Measurements from ENCODE around the gene DBF4.
A peak's percentile ranks its signal among the peaks of the same experiment; 100 is the strongest.
"Not testable (repeated sequence)": the region's sequence is repeated elsewhere in the genome, so short reads cannot be mapped to it uniquely, and the experiment has no call there.

Gene DBF4

GRCh38 chr7:87876040-87876868 lies at the start of gene DBF4, which contains the start of gene SLC25A40:
Gene DBF4 (plus strand): TSS chr7:87876493. CDS start chr7:87876733, 240 bp downstream.
Gene SLC25A40 (minus strand): TSS chr7:87876360. CDS start chr7:87858727, 17,633 bp downstream.
- peak; percentile 93 for DNase-seq (ENCODE audit: low read depth)

- not testable (repeated sequence) for DNase-seq (ENCODE audit: low read depth)
These were observed 47.9 kb upstream of the DBF4 start for GRCh38 chr7:87828383-87828782.

DNA sequence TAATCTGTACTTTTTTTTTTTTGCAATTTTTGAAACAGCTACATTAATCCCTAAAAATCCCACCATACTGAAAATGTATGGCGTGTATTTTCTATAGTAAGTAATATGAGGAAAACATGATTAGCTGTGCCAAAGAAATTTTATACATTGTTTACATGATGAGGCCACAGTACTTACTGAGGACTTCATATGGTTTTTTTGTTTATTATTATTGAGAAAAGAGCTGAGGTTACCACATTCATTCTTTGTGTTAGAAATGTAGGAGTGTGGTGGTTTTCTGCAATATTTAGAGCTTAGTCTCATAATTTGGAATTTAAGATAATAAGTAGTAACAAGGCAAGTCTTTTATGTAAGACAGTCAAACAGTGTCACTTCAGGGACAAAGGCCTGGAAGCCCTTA lies 45.2 kb upstream of the DBF4 start:
- no peak for DNase-seq (ENCODE audit: low read depth)

DNA sequence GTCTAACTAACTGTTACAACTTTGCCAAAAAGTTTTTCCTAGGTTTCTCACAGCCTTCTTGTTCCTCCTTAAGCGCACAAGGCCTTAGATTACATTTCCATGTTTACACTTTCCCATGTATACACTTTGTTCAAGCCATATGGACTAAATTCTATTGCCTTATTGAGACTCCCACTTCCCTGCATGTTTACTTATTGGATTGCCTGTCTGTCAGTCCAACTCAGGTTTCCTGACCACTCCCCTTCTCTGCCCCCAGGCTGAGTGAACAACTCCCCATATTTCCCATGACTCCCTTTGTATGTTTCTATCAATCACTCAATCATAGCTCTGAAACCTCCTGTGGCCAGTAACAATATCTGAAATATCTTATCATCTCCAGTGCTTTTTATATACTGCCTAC lies 43.2 kb upstream of the DBF4 start:
- DNase-seq (ENCODE audit: low read depth) = peak; percentile 2

DNA sequence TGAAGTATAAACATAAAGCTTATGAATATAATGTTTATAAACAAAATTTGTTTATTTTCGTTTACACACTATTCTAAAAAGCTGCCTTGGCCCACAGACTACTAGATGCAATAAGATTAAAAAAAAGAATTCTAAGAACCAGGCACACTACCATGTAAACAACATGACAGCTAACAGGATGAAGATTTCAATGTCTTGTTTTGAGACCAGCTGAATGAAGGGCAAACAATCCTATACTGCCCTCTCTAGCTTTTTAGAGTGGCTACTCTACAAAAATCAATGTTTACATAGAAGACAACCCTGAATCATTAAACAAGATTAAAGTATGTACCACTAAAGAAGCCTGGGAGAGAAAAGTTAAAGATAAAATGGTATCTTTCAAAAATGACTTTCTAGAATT lies 38.7 kb upstream of the DBF4 start:
- DNase-seq (ENCODE audit: low read depth) = no peak

GRCh38 chr7:87850836-87851593 lies 25.3 kb upstream of the DBF4 start:
- DNase-seq (ENCODE audit: low read depth) = peak; percentile 44

- DNase-seq (ENCODE audit: low read depth) = no peak
These were observed 24.0 kb upstream of the DBF4 start for GRCh38 chr7:87852306-87852705.

- peak; percentile 62 for DNase-seq (ENCODE audit: low read depth)
These were observed 22.9 kb upstream of the DBF4 start for GRCh38 chr7:87853237-87853864.

DNA sequence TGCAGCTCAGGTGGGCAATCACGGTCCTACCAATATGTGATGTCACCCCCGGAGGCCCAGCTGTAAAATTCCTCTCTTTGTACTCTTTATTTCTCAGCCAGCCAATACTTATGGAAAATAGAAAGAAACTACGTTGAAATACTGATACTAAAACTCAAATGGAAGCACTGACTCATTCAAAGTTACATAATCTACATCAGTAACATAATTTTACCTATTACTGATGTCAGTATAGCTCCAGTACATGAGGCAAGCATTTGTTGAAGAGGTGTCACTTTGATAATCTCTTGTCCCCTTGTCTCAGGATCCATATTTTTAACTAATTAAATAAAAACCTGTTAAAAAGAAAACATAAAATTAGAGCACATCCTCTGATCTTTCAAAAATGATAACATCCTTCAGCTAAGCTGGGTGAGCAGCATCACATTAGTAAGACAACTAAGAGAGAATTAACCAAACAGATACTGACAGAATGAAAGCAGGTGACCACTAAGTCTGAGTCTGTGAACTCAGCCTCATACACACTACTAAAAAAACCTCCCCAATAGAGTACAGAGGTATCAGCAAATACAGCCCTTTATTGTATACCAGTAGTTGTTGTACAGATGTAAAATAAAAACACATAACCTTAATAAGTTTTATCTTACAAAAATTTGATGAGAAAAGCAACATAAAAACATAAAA lies 17.7 kb upstream of the DBF4 start:
- no peak for DNase-seq (ENCODE audit: low read depth)

DNA sequence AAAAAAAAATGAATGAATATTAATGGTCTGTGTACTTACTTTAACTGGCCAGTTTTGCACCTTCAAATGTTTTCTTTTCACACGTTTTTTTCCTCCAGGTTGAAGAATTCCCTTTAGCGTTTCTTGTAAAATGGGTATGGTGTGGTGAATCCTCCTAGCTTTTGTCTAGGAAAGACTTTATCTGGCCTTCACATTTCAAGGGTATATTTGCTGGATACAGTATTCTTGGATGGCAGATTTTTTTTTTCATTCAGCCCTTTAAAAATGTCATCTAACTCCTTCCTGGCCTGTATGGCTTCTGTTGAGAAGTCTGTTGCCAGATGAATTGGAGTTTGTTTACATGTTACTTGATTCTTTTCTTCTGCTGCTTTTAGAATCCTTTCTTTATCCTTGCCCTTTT lies 10.2 kb upstream of the DBF4 start:
- no peak for DNase-seq (ENCODE audit: low read depth)

GRCh38 chr7:87866533-87866932 lies 9.8 kb upstream of the DBF4 start:
- DNase-seq (ENCODE audit: low read depth) = not testable (repeated sequence)

GRCh38 chr7:87870471-87870870 lies 5.8 kb upstream of the DBF4 start:
- no peak for DNase-seq (ENCODE audit: low read depth)

DNA sequence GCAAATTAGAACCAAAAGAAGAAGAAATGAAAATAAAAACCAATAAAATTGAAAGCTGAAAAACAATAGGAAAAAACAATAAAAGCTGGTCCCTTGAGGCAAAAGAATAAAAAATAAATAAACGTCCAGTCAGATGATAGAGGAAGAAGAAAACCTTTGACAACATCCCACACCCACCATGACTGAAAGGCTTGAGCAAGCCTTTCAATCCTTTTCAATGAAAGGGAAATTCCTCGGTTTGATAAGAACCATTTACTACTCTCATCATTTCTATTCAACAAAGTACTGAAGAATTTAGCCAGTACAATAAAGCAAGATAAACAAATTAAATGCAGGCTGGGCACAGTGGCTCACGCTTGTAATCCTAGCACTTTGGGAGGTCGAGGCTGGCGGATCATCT lies 3.9 kb upstream of the DBF4 start:
- DNase-seq (ENCODE audit: low read depth) = no peak

DNA sequence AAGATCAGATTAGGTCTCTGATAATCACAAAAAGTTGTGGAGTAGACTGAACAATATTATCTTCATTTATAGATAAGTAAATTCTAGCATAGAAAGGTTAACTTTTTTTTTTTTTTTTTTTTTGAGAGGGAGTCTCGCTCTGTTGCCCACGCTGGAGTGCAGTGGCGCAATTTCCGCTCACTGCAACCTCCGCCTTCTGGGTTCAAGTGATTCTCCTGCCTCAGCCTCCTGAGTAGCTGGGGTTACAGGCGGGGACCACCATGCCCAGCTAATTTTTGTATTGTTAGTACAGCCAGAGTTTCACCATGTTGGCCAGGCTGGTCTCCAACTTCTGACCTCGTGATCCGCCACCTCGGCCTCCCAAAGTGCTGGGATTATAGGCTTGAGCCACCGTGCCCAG lies 3.0 kb upstream of the DBF4 start:
- not testable (repeated sequence) for DNase-seq (ENCODE audit: low read depth)

DNA sequence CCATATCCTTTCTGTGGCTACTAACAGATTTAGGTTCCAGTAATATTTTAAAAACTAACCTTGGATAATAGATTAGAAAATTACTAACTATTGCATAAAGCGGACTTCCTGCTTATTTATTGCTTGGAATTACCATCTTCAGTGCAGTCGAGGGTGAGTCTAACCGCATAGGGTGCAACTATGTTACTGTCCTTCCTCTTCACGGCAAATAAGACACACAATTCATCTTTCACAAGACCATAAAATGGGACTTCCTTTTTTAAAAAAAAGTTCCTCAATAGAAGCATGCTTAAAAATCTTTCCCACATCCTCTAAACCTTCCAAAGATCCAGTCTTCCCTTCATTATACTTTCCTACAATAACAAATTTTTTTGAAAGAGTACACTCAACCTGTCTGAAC lies 2.2 kb upstream of the DBF4 start:
- DNase-seq (ENCODE audit: low read depth) = no peak

DNA sequence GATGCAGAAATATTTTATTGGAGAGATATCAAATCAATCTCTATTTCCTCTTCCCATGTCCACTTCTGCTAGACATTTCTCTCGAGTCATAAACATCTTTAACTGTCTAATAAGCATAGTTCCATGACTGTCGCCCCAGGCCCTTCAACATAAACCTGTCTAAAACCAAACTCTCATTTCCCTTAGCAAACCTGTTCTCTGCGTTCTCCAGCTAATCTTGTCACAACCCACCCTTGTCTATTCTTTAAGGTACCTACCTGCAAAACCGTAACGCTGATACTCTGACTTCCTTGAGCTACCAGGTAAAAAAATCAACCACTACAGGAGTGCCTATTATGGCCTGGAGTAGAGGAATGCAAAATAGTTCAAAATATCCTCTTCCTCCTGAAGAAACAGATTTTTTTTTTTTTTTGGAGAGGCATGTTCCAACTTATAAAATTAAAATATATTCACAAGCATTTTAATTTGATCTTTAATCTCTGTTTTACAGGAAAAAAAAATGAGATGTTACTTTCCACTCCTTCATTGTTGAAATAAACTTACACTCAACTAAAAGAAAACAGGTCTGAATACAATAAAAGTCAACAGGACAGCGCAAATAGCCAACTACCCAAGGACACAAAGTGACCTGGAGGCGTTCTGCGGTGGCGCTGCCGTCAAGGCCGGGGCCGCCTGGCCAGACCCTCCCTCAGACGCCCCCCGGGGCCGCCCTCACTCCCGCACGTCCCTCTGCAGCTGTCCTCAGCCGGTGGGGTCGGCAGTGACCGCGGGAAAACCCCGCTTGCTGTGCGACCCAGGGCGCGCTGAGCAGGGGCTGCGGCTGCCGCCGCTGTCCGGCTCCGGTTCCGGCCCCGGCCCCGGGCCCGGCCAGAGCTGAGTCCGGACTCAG lies 898 bp upstream of the DBF4 start:
- DNase-seq (ENCODE audit: low read depth) = peak; percentile 16

DNA sequence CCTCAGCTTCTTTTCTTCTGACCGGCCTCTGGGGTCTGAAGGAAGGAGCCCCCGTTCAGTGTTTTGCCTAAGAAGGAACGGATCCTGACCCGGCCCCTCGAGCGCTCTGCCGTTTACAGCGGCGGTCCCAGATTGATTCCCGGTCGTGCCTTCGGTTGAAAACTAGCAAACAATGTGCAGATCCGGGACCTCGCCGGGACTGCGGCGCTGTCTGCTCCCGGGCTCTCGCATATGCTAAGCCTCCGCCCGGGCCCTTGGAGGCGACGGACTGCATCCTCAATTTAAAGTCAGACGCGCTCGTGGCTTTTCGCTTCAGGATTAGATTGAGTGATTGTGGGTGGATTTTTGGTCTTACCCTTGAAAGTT lies 559 bp downstream of the DBF4 start:
- DNase-seq (ENCODE audit: low read depth) = peak; percentile 63

DNA sequence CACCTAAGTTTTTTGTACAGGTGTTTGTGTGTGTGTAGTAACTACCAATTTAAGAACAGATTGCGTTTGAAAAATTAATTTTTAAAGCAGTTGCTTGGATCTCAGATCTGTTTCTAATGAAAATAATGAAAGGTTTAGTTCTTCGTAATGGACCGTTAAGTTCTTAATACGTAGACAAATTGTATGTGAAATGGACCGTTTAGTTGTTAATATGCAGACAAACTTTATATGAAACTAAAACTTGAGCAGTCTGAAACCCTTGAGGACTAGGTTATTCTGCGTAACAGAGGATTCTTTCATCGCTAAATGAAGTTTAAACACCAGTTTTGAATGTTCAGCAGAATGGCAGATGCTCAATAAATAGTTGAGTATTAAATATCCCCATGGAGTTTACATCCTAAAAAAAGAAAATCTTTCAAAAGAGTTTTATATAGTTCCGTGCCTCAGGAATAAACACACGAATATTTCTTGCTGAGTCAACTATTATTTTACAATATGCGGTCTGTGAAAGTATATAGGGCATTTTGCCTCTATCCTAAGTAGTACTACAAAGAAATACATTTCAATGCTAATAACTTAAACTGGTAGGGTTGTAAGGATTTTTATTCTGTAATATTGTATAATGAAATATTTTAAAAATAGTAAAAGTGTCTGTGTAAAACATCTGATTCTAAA lies 1.2 kb downstream of the DBF4 start:
- DNase-seq (ENCODE audit: low read depth) = peak; percentile 10

DNA sequence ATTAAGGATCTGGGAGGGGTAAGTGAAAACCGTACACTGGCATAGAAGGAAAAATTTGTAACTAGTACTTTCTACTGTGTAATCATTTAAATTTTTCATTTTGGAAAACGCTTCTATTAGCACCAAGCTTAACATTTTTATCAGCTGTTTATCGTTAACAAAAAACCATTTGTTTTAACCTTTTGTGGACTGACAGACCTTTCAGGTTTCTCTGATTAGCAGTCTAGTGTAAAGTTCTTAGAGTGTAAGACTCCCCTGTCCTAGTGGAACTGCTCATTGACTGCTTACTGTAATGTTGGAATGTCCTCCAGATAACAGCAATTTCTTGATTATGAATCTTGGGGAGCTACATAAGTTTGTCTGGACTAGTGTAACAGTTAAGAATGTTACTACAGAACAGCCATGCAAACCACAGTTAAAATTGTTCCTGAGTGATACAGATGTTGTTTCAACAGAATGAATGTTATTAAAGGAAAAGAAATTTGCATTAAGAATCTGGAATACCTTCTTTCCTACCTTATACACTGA lies 2.0 kb downstream of the DBF4 start:
- DNase-seq (ENCODE audit: low read depth) = peak; percentile 10
